ENCODE results near the gene AHCYL2. TPM values are rescaled to one million over a fixed set of nuclear protein-coding genes. Genes with fewer than 3 reads are reported as not detected.
"Not testable (repeated sequence)": the region's sequence is repeated elsewhere in the genome, so short reads cannot be mapped to it uniquely, and the experiment has no call there.

AHCYL2 gene
- polyA plus RNA-seq, 1 experiment = 7.8 TPM

DNA sequence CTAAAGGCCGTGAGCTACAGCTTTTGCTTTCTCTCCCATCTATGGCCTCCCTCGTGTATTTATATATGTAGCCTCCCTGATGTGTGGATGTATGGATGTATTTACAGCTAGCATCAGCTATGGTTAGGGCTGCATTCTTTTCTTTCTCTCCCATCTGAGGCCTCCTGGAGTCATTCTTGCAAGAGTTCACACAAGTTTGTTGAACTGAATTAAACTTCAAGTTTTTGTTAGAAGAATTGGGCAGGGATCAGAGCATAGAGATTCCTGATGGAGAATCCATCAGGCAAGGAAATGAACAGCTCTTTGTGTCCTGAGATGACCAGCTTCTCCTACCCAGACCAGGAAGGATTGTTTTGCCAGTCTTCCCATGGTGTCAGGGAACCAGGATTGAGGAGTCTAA lies 60.3 kb downstream of the AHCYL2 start:
- no peaks in the 10 kb centered on the region for H3K36me3 ChIP-seq (ENCODE audit: control insufficient read depth, insufficient read depth, low read length)
- DNase-seq (ENCODE audit: low read depth) = no peak
- TF ChIP-seq, protein P1, sequence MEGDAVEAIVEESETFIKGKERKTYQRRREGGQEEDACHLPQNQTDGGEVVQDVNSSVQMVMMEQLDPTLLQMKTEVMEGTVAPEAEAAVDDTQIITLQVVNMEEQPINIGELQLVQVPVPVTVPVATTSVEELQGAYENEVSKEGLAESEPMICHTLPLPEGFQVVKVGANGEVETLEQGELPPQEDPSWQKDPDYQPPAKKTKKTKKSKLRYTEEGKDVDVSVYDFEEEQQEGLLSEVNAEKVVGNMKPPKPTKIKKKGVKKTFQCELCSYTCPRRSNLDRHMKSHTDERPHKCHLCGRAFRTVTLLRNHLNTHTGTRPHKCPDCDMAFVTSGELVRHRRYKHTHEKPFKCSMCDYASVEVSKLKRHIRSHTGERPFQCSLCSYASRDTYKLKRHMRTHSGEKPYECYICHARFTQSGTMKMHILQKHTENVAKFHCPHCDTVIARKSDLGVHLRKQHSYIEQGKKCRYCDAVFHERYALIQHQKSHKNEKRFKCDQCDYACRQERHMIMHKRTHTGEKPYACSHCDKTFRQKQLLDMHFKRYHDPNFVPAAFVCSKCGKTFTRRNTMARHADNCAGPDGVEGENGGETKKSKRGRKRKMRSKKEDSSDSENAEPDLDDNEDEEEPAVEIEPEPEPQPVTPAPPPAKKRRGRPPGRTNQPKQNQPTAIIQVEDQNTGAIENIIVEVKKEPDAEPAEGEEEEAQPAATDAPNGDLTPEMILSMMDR (IDR thresholded peaks at IDR 0.05; ENCODE audit: insufficient read depth, low read depth, low read length) = no peak
- H3K4me3 ChIP-seq (ENCODE audit: low read depth, low read length) = no peak overlapping the region
- H3K27me3 ChIP-seq (ENCODE audit: control insufficient read depth, insufficient read depth, low read length) = no peaks in the 10 kb centered on the region
- ChIA-PET CTCF (interaction anchor here (0.7 to 2.9 kb wide), 9 partner anchors 10 to 200 kb away, joined by 3 to 11 read pairs (median 4); no protein-coding TSS in a partner anchor), POLR2A (no interaction called here)

DNA sequence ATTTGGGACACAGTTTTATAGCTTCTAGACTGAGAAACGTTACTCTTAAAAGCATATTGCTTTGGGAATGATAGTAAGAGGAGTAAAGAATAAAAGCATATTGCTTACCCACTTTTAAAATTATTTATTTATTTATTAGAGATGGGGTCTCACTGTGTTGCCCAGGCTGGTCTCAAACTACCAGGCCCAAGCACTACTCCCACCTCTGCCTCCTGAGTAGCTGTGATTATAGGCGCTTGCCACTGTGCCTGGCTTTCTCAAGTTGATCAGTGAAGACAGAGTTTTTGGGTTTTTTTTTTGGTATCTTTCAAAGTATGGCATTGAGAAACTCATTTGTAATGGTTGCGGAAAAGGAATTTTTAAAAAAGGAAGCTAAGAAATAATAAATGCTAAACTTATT lies 68.0 kb downstream of the AHCYL2 start:
- CTCF ChIA-PET = interaction anchor here (0.7 to 2.1 kb wide), 2 partner anchors 74 to 75 kb away, joined by 3 to 7 read pairs; no protein-coding TSS in a partner anchor

DNA sequence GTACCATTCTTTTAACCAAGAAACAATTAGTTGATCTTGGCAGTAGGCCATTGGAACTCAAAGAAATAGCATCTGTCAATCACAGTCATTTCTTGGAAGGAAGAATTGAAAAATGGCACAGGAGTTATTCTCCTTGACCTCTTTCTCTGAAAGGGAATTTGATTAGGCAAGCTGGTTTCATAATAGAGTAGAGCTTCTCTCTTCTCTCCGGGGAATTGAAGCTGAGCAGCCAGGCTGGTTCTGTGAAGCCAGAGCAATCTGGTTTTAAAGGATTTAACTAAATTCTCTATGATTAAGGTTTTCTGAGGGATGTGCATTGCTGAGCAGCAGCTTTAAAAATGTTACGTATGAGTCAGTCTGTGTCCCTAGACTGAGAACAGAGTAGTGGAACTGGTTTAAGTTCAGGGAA lies 70.2 kb downstream of the AHCYL2 start:
- Histone ChIP-seq H3K27me3 (ENCODE audit: control insufficient read depth, insufficient read depth, low read length) (no peaks in the 10 kb centered on the region), H3K36me3 (ENCODE audit: control insufficient read depth, insufficient read depth, low read length) (no peaks in the 10 kb centered on the region), H3K4me3 (ENCODE audit: low read depth, low read length) (no peak overlapping the region)
- DNase-seq (ENCODE audit: low read depth) = no peak
- TF ChIP-seq, protein P1 (IDR thresholded peaks at IDR 0.05; ENCODE audit: insufficient read depth, low read depth, low read length) = no peak
- ChIA-PET POLR2A (no interaction called here), CTCF (interaction anchor here (1.0 to 6.3 kb wide), 4 partner anchors 9 to 77 kb away, joined by 4 to 112 read pairs (median 8); no protein-coding TSS in a partner anchor)

More for the DNA sequence above, 68.0 kb downstream of the AHCYL2 start:
- TF ChIP-seq, protein P1 (IDR thresholded peaks at IDR 0.05; ENCODE audit: insufficient read depth, low read depth, low read length) = no peak
- POLR2A ChIA-PET = no interaction called here
- no peak for DNase-seq (ENCODE audit: low read depth)
- H3K36me3 ChIP-seq (ENCODE audit: control insufficient read depth, insufficient read depth, low read length) = no peaks in the 10 kb centered on the region
- no peak overlapping the region for H3K4me3 ChIP-seq (ENCODE audit: low read depth, low read length)
- no peaks in the 10 kb centered on the region for H3K27me3 ChIP-seq (ENCODE audit: control insufficient read depth, insufficient read depth, low read length)

DNA sequence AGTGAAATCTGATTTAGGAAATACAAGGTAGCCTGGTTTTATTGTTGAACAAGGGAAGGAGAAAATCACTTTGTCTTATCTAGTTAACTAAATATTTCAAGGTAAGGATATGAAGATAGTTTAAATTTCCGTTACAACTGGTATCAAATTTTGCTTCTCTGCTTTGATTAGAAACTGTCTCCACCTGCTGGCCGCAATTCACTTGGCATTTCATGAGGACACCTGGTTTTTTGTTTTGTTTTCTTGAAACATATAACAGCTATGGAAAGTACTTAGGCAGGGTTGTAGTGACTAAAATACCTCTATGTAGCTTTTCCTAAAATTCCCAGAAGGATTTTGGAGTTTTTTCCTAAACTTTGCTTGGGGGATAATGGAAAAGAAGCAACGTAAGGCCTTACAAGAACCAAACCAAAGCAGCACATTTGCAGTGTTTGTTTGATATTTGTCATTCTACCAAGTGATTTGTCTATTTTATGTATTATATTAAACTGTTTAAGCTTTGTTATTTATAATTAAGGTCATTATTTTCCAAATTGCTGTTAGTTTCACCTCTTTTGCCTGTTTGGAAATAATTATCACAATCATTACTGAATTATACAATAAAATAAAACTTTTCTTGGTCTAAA lies 73.6 kb downstream of the AHCYL2 start:
- CTCF ChIA-PET = interaction anchor here (0.7 to 6.3 kb wide), 20 partner anchors 10 to 175 kb away, joined by 3 to 112 read pairs (median 4); partner anchors contain the start of gene AHCYL2
- TF ChIP-seq, protein P1 (IDR thresholded peaks at IDR 0.05; ENCODE audit: insufficient read depth, low read depth, low read length) = peak; percentile 73
- Histone ChIP-seq H3K27me3 (ENCODE audit: control insufficient read depth, insufficient read depth, low read length) (no peaks in the 10 kb centered on the region), H3K4me3 (ENCODE audit: low read depth, low read length) (no peak overlapping the region), H3K36me3 (ENCODE audit: control insufficient read depth, insufficient read depth, low read length) (no peaks in the 10 kb centered on the region)
- POLR2A ChIA-PET = no interaction called here
- peak; percentile 3 for DNase-seq (ENCODE audit: low read depth)

DNA sequence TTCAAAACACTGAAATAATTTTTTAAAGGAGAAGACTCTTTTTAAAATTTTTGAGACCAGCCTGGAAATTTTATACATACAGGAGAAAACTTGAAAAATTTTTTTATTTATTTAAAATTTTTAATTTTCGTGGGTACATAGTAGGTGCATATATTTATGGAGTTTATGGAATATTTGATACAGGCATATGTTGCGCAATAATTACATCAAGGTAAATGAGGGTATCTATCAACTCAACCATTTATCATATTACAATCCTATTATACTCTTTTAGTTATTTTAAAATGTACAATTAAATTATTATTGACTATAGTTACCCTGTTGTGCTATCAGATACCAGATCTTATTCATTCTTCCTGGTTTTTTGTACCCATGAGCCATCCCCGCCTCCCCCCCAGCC lies 75.1 kb downstream of the AHCYL2 start:
- TF ChIP-seq, protein P1 (IDR thresholded peaks at IDR 0.05; ENCODE audit: insufficient read depth, low read depth, low read length) = no peak
- CTCF ChIA-PET = interaction anchor here (6.3 kb wide), 1 partner anchor 81 kb away, joined by 112 read pairs; no protein-coding TSS in a partner anchor
- H3K4me3 ChIP-seq (ENCODE audit: low read depth, low read length) = no peak overlapping the region
- H3K27me3 ChIP-seq (ENCODE audit: control insufficient read depth, insufficient read depth, low read length) = no peaks in the 10 kb centered on the region
- H3K36me3 ChIP-seq (ENCODE audit: control insufficient read depth, insufficient read depth, low read length) = no peaks in the 10 kb centered on the region
- no peak for DNase-seq (ENCODE audit: low read depth)
- POLR2A ChIA-PET = no interaction called here

DNA sequence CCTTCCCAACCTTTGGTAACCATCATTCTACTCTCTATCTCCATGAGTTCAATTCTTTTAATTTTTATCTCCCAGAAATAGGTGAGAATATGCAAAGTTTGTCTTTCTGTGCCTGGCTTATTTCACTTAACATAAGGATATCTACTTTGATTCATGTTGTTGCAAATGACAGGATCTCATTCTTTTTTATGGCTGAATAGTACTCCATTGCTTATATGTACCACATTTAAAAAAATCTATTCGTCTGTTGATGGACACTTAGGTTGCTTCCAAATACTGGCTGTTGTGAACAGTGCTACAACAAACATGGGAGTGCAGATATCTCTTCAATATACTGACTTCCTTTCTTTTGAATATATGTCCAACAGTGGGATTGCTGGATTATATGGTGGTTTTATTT lies 75.5 kb downstream of the AHCYL2 start:
- H3K4me3 ChIP-seq (ENCODE audit: low read depth, low read length); H3K36me3 ChIP-seq (ENCODE audit: control insufficient read depth, insufficient read depth, low read length); H3K27me3 ChIP-seq (ENCODE audit: control insufficient read depth, insufficient read depth, low read length); DNase-seq (ENCODE audit: low read depth); CTCF ChIA-PET; POLR2A ChIA-PET: not testable (repeated sequence)
